NOMO-1 treated with DMSO at 0.1 percent for 48 hours (cell line): ENCODE results near the gene GPS1.

ENCODE experiments used
- DNase-seq: peaks from one replicate; lab custom pipeline; 2025; ENCODE audit not compliant: unreplicated experiment; lab: John Stamatoyannopoulos, UW

GPS1 gene

DNA sequence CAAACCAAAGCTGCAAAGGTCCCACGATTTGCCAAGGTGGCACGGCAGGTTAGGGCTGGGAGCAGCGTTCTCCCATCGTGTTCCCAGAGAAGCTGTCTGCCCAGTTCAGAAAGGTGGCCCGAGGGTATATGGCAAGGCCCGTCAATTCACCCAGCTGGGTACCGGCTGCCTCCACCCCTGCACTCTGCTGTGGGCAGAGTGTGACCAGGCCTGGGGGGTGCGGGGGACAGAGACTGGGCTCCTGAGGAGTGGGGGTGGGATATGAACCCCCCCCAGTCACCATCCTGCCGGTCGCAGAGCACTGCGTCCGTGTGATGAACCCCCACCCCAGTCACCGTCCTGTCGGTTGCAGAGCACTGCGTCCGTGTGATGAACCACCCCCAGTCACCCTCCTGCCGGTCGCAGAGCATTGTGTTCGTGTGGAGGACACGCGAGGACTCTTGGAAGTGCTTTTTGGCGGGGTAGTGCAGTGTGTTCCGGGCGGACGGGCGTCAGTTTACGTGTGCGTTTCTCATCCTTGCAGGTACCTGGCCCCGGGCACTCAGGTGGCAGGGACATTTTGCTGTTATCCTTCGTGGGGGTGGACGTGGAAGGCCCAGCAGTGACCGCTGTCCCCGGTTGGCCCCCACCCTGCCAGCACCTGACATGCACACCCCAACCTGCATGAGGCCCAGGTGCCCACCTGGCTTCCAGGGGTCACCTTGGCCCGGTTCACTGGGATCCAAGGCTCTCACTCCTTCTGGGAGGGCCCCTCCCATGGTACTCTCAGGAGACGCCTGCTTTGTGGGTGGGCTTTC lies 49.0 kb downstream of the GPS1 start:
- no peak for DNase-seq

DNA sequence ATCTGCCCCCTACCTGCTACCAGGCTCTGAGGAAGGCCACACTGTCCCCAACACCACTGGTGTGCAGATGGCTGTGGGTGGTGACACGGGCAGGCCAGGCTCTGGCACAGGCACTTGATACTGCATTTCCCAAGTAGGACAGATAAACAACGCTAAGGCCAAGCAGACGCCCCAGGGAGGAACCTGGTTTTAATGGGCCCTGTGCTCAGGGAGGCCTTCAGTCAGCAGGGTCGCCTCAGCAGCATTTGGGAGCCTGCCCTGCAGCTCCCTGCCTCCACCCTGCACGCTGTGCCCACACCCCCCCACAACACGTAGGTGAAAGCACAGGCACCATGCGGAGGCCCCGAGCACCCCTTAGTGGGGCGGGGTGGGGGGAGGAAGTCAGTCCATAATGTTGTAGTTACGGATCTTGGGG lies 49.6 kb downstream of the GPS1 start:
- no peak for DNase-seq

DNA sequence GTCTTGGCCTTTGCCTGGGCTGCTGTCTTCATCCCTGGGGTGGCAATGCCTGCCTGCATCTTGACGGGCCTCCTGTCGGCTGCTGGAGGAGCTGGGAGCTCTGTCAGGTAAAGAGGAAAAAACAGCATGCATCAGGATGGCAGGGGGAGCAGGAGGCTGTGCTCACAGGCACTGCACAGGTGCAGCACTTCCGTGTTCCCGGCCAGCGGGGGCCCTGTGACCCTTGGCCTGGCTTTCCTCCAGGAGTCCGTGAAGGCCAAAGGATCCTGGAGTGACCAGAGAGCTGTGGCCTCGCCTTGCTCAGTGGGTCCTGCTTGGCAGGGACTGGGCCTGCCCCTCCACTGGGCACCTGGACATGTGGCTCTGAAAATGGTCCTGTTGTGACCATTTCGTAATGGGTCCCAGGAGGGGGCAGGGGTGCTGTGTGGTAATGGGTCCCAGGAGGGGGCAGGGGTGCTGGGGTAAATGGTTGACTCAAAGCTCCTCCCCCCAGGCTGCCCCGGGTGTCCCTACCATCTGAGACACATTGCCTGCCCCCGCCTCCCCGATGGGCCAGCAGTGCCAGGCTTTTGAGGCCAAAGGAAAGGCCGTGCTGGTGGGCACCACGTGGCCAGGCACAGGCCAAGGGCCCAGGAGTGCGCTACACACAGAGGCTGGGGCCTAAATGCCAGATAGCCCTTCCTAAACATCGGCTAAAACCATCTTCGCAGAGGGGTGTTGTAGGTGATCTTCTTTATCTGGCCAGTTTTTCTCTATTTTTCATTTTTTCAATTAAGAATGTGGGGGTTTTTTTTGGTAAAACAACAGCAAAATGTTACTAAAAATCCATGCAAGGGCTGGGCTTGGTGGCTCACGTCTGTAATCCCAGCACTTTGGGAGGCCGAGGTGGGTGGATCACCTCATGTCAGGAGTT lies 50.3 kb downstream of the GPS1 start:
- DNase-seq: no peak

DNA sequence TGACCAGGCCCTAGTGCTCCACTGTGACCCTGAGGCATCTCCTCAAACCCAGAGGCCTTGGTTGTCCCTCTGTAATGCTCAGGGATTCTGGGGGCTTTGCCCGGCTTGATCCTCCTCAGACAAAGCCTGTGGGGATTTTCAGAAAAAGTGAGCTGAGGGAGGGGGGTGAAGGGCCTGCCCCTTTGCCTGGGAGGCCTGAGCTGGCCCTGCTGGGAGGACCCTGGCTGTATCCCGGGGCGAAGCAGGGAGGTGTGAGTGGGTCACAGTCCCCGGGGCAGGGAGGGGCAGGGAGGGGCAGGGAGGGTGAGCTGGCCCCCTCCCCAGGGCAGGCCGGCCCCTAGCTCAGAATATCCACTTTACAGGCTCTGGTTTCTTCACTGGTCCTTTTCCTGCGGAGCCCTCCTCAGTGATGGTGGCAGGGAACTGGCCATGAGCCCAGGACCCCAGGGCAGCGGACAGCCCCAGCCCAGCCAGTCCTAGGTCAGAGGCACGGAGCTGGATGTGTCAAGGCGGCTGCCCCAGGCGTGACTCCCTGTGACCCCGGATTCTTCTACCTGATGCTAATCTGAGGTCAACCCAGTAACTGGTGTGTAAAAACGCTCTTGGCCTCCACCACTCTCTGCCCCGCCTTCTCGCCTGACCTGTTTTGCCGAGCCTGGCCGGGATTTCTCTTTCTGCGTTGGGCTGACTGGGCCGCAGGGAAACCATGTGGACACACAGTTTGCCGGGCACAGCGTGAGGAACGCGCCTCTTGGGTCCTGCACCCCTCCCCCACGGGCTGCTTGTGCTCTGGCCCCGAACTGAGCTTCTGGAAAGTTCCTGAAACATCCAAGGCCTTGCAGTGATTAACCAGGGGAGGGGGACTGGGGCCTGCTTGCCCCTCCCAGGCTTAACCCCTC lies 52.1 kb downstream of the GPS1 start:
- no peak for DNase-seq

GRCh38 chr17:82104797-82105416 lies 53.2 kb downstream of the GPS1 start:
- no peak for DNase-seq

DNA sequence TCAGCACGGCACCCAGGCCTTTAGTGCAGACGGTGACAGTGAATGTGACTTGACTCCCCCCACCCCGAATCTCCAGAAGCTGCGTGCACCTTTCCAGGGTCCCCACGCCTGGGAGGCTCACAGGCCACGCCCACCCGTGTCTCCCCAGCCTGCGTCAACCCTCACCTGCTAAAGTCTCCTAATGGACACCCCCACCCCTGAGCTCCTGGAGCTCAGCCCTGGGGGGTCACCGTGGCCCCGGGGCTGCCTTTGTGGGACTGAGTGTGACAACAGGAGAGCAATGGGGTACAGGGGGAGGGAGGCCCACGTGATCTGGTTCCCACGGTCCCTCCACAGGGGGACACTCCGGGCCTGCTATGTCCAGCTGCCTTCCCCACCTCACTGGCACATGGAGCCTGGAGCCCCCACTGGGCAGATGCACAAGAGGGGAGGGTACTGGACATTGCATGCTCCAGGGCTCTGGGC lies 53.8 kb downstream of the GPS1 start:
- no peak for DNase-seq

DNA sequence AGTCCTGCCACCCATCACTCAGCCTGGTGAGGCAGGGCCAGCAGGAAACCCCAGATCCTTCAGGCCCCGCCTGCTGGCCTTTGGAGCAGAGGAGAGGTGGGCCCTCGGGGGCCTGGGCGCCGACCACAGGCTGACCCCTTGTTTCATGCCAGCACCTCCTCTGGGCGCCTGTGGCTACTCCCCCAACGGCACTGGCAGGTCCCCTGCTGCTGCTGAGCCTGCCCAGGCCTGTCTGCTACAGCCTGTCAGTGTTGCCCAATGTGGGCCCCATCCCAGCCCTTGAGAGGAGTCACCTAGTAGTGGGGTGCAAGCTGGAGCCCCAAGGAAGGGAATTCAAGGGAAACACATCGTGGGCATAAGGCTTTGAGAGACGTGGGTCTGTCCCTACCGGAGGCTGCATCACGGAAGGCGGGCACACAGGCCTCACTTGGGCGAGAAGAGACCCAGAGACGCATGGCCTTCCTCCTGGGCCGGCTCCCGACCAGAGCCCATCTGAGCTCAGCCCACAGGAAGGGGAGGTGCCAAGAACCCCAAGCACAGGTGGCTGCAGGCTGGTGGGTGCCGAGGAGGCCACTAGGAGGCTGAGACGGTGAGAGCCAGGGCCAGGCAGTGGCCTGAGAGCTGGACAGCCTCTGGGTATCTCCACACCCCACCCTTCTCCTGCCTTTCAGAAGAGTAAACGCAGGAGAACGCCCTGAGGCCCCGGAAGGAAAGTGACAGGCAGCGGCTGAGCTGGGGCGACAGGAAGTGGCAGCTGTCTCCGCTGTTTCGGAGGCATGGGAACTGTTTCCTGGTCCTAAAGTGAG lies 54.4 kb downstream of the GPS1 start:
- peak; percentile 86 for DNase-seq

- DNase-seq: no peak
Observed at GRCh38 chr17:82106688-82107305, 55.1 kb downstream of the GPS1 start.
